Tibial nerve (tissue), 4 donors: ENCODE measurements around the gene DLX5. TPM values are rescaled to one million over a fixed set of nuclear protein-coding genes. Genes with fewer than 3 reads are reported as not detected.

ENCODE experiments used
- DNase-seq, 2 donors: peaks; one replicate each; pipeline ENCODE4 v3.0.0-alpha.2; 2019; ENCODE audit warnings: low spot score in 2 of 2
- H3K27ac ChIP-seq, 4 donors: fragments of 200-600 bp; sonication (generic) in 3 of 4; one replicate each; pipeline ENCODE4 v1.5.1; 2017 to 2019; ENCODE audit warnings: mild to moderate bottlenecking in 1 of 4
- H3K27me3 ChIP-seq, 2 donors: fragments of 200-600 bp; sonication (generic) in 1 of 2; one replicate each; pipeline versions ENCODE4 v1.5.1 to v1.6.0; 2017 to 2019
- H3K36me3 ChIP-seq, 3 donors: fragments of 200-600 bp; sonication (generic); one replicate each; pipeline ENCODE4 v1.5.1; 2018 to 2019
- H3K4me1 ChIP-seq, 4 donors: fragments of 200-600 bp; sonication (generic) in 3 of 4; one replicate each; pipeline ENCODE4 v1.5.1; 2017 to 2019
- H3K4me3 ChIP-seq, 4 donors: fragments of 200-600 bp; sonication (generic) in 3 of 4; one replicate each; pipeline ENCODE4 v1.5.1; 2017 to 2019; ENCODE audit warnings: mild to moderate bottlenecking in 1 of 4, moderate library complexity in 1 of 4
- H3K9me3 ChIP-seq, 4 donors: fragments of 200-600 bp; sonication (generic) in 3 of 4; one replicate each; pipeline ENCODE4 v1.5.1; 2017 to 2019
- CTCF ChIP-seq, 5 experiments: fragments of 200-600 bp in 3 of 5; fragments of 450-650 bp in 2 of 5; sonication (generic) in 3 of 5; IDR thresholded peaks; one replicate each; pipeline ENCODE4 v1.5.1; 2016 to 2019; ENCODE audit warnings: antibody characterized with exemption in 5 of 5, mild to moderate bottlenecking in 3 of 5, moderate library complexity in 2 of 5
- EP300 ChIP-seq, 2 donors: sonication (generic); formaldehyde crosslinking; IDR thresholded peaks; one replicate each; pipeline ENCODE4 v1.6.1; 2017; ENCODE audit warnings: antibody characterized with exemption in 2 of 2, mild to moderate bottlenecking in 1 of 2
- POLR2A ChIP-seq, 2 donors: fragments of 450-650 bp; IDR thresholded peaks; one replicate each; pipeline ENCODE4 v1.6.1; 2017; ENCODE audit warnings: antibody characterized with exemption in 2 of 2, mild to moderate bottlenecking in 2 of 2, moderate library complexity in 2 of 2
- WGBS, 2 donors: methylation state at CpG; one replicate each; pipeline ENCODE4 v1.1.5; 2018; 5-methylcytosine and 5-hydroxymethylcytosine counted together
- total RNA-seq, 4 donors: library from RNA; depleted of rRNA; stranded (reverse); fragments of >200 nt; gene quantifications; one replicate each; pipeline ENCODE4 v1.1.0, GENCODE V29; 2016

DLX5 gene
- total RNA-seq, 4 donors from 2014 or later: 0.42 TPM; not detected in 3

- H3K9me3 ChIP-seq: no peaks in the 10 kb centered on the region
- TF ChIP-seq POLR2A (IDR thresholded peaks at IDR 0.05) (no peak), CTCF (IDR thresholded peaks at IDR 0.05) (no peak)
- 2 to 5% methylated on average over 30 to 53 of the region's 83 CpGs for WGBS, 2 donors
- H3K4me1 ChIP-seq: peaks cover 0 to 39% (median 10%) of the 10 kb centered on the region in 4 donors
- H3K36me3 ChIP-seq: no peaks in the 10 kb centered on the region
- H3K27ac ChIP-seq: no peak overlapping the region
- DNase-seq: no peak
- H3K4me3 ChIP-seq: peak overlapping the region; percentile 7 to 50 (median 28)
- H3K27me3 ChIP-seq: peaks cover 14 to 95% of the 10 kb centered on the region in 2 donors
Measured at GRCh38 chr7:97006055-97006815, 18.4 kb downstream of the DLX5 start.

GRCh38 chr7:97005183-97006054, 19.2 kb downstream of the DLX5 start, which contains the start of gene DLX6:
TSS of gene DLX6 (plus strand) at chr7:97005553. CDS start at chr7:97005978, 425 bp downstream.
- Histone ChIP-seq H3K36me3 (no peaks in the 10 kb centered on the region), H3K9me3 (no peaks in the 10 kb centered on the region), H3K27me3 (peaks cover 14 to 95% of the 10 kb centered on the region in 2 donors), H3K27ac (no peak within 1 kb of the TSS), H3K4me3 (peak within 1 kb of the TSS; percentile 7 to 50 (median 28)), H3K4me1 (peaks cover 0 to 39% (median 10%) of the 10 kb centered on the region in 4 donors)
- TF ChIP-seq POLR2A (IDR thresholded peaks at IDR 0.05) (no peak), EP300 (IDR thresholded peaks at IDR 0.05) (no peak), CTCF (IDR thresholded peaks at IDR 0.05) (no peak)
- no peak for DNase-seq
- 2 to 3% methylated on average over 27 to 44 of the region's 44 CpGs for WGBS, 2 donors

GRCh38 chr7:97004247-97005182, 20.1 kb downstream of the DLX5 start:
- H3K9me3 ChIP-seq: no peaks in the 10 kb centered on the region
- H3K27me3 ChIP-seq: peaks cover 14 to 95% of the 10 kb centered on the region in 2 donors
- TF ChIP-seq CTCF (IDR thresholded peaks at IDR 0.05) (no peak), EP300 (IDR thresholded peaks at IDR 0.05) (peak in 1 of 2 donors; percentile 33)
- peaks cover 0 to 39% (median 10%) of the 10 kb centered on the region in 4 donors for H3K4me1 ChIP-seq
- no peak overlapping the region for H3K27ac ChIP-seq
- H3K4me3 ChIP-seq: peak overlapping the region in 1 of 4 donors; percentile 50
- DNase-seq: no peak
- H3K36me3 ChIP-seq: no peaks in the 10 kb centered on the region
- WGBS, 2 donors: 8 to 9% methylated on average over 20 of the region's 20 CpGs

- DNase-seq: no peak
- Histone ChIP-seq H3K9me3 (no peaks in the 10 kb centered on the region), H3K4me1 (peaks cover 0 to 42% (median 10%) of the 10 kb centered on the region in 4 donors), H3K4me3 (no peak overlapping the region), H3K27me3 (peaks cover 14 to 95% of the 10 kb centered on the region in 2 donors), H3K27ac (no peak overlapping the region), H3K36me3 (no peaks in the 10 kb centered on the region)
- 10% methylated on average over 45 to 46 of the region's 49 CpGs for WGBS, 2 donors
- TF ChIP-seq EP300 (IDR thresholded peaks at IDR 0.05) (no peak), CTCF (IDR thresholded peaks at IDR 0.05) (no peak), POLR2A (IDR thresholded peaks at IDR 0.05) (no peak)
Measured at GRCh38 chr7:97003262-97004246, 21.1 kb downstream of the DLX5 start.
